Uterus (tissue), 4 donors: ENCODE data around the gene NXPH2. TPM values are rescaled to one million over a fixed set of nuclear protein-coding genes. Genes with fewer than 3 reads are reported as not detected.

Source experiments
- DNase-seq, 2 donors: peaks; one replicate each; pipeline ENCODE4 v3.0.0-alpha.2; 2019 to 2020
- H3K27ac ChIP-seq, 2 donors: fragments of 200-600 bp; sonication (generic); 1 replicate in 1 of 2; 2 replicates in 1 of 2; pipeline ENCODE4 v1.5.1; 2016 to 2018
- H3K27me3 ChIP-seq, 2 donors: fragments of 200-600 bp; sonication (generic); one replicate each; pipeline ENCODE4 v1.5.1; 2018 to 2019; ENCODE audit warnings: control low read depth in 1 of 2
- H3K36me3 ChIP-seq, 2 donors: fragments of 200-600 bp; sonication (generic); one replicate each; pipeline ENCODE4 v1.5.1; 2019; ENCODE audit warnings: control low read depth in 1 of 2
- H3K4me1 ChIP-seq, 2 donors: fragments of 200-600 bp; sonication (generic); one replicate each; pipeline ENCODE4 v1.5.1; 2018 to 2019; ENCODE audit warnings: control low read depth in 1 of 2
- H3K4me3 ChIP-seq, 2 donors: fragments of 200-600 bp; sonication (generic); 1 replicate in 1 of 2; 2 replicates in 1 of 2; pipeline ENCODE4 v1.5.1; 2018 to 2019; ENCODE audit warnings: mild to moderate bottlenecking in 1 of 2
- H3K9me3 ChIP-seq, 2 donors: fragments of 200-600 bp; sonication (generic); one replicate each; pipeline ENCODE4 v1.5.1; 2019; ENCODE audit warnings: control low read depth in 1 of 2
- CTCF ChIP-seq, 4 experiments: fragments of 200-600 bp in 2 of 4; fragments of 450-650 bp in 2 of 4; sonication (generic) in 2 of 4; IDR thresholded peaks; one replicate each; pipeline ENCODE4 v1.5.1; 2016 to 2019; ENCODE audit warnings: antibody characterized with exemption in 4 of 4, mild to moderate bottlenecking in 2 of 4, moderate library complexity in 1 of 4
- POLR2A ChIP-seq, 2 donors: fragments of 450-650 bp; IDR thresholded peaks; one replicate each; pipeline ENCODE4 v1.6.1; 2016; ENCODE audit warnings: antibody characterized with exemption in 2 of 2, mild to moderate bottlenecking in 1 of 2, moderate library complexity in 1 of 2
- intact Hi-C: fragments of 100-400 bp; cut with DNase I; formaldehyde crosslinking; loops from one replicate; pipeline ENCODE4 v1.15.1; 2023; ENCODE audit warnings: low total_unique reads
- total RNA-seq, 4 donors: library from RNA; depleted of rRNA in 3 of 4; stranded (reverse); fragments of >200 nt in 3 of 4; gene quantifications; one replicate each; pipeline versions ENCODE4 v1.1.0 to v1.2.4, GENCODE V29; 2014 to 2023
- donor health status: DM: yes; HTN: yes; CAD: no.

The NXPH2 gene
- total RNA-seq, 4 donors from 2014 or later: 1.2 TPM; not detected in 3

- H3K4me1 ChIP-seq: no peaks in the 10 kb centered on the region
- H3K27ac ChIP-seq: no peak overlapping the region
- intact Hi-C loops: no loop called here
- H3K4me3 ChIP-seq: no peak overlapping the region
- no peaks in the 10 kb centered on the region for H3K9me3 ChIP-seq
- TF ChIP-seq CTCF (IDR thresholded peaks at IDR 0.05) (no peak), POLR2A (IDR thresholded peaks at IDR 0.05) (no peak)
- no peaks in the 10 kb centered on the region for H3K27me3 ChIP-seq
- no peak for DNase-seq
- no peaks in the 10 kb centered on the region for H3K36me3 ChIP-seq
Observed at GRCh38 chr2:138713069-138713496, 67.1 kb downstream of the NXPH2 start.

GRCh38 chr2:138712212-138712979 is 67.8 kb downstream of the NXPH2 start:
- no peaks in the 10 kb centered on the region for H3K4me1 ChIP-seq
- no peak for DNase-seq
- no peaks in the 10 kb centered on the region for H3K36me3 ChIP-seq
- no peaks in the 10 kb centered on the region for H3K9me3 ChIP-seq
- intact Hi-C loops: no loop called here
- H3K27me3 ChIP-seq: no peaks in the 10 kb centered on the region
- no peak overlapping the region for H3K4me3 ChIP-seq
- no peak for TF ChIP-seq POLR2A (IDR thresholded peaks at IDR 0.05)
- TF ChIP-seq CTCF (IDR thresholded peaks at IDR 0.05): no peak
- H3K27ac ChIP-seq: no peak overlapping the region

- TF ChIP-seq POLR2A (IDR thresholded peaks at IDR 0.05) (no peak), CTCF (IDR thresholded peaks at IDR 0.05) (no peak)
- no peak for DNase-seq
- no peaks in the 10 kb centered on the region for H3K36me3 ChIP-seq
- H3K9me3 ChIP-seq: no peaks in the 10 kb centered on the region
- H3K4me1 ChIP-seq: no peaks in the 10 kb centered on the region
- H3K27me3 ChIP-seq: no peaks in the 10 kb centered on the region
- H3K4me3 ChIP-seq: no peak overlapping the region
- intact Hi-C loops: no loop called here
- H3K27ac ChIP-seq: no peak overlapping the region
Observed at GRCh38 chr2:138711812-138712211, 68.4 kb downstream of the NXPH2 start.

- no peaks in the 10 kb centered on the region for H3K9me3 ChIP-seq
- H3K4me1 ChIP-seq: no peaks in the 10 kb centered on the region
- H3K4me3 ChIP-seq: no peak overlapping the region
- no peaks in the 10 kb centered on the region for H3K27me3 ChIP-seq
- H3K36me3 ChIP-seq: no peaks in the 10 kb centered on the region
- DNase-seq: no peak
- TF ChIP-seq POLR2A (IDR thresholded peaks at IDR 0.05): no peak
- no peak for TF ChIP-seq CTCF (IDR thresholded peaks at IDR 0.05)
- no peak overlapping the region for H3K27ac ChIP-seq
- intact Hi-C loops: no loop called here
Observed at GRCh38 chr2:138708682-138709241, 71.4 kb downstream of the NXPH2 start.

- no peak for DNase-seq
- H3K27ac ChIP-seq: no peak overlapping the region
Observed at GRCh38 chr2:138707392-138708074, 72.7 kb downstream of the NXPH2 start.

More at GRCh38 chr2:138707392-138708074, 72.7 kb downstream of the NXPH2 start:
- intact Hi-C loops: no loop called here
- H3K27me3 ChIP-seq: no peaks in the 10 kb centered on the region
- no peaks in the 10 kb centered on the region for H3K4me1 ChIP-seq
- no peak overlapping the region for H3K4me3 ChIP-seq
- no peaks in the 10 kb centered on the region for H3K36me3 ChIP-seq
- H3K9me3 ChIP-seq: no peaks in the 10 kb centered on the region
- no peak for TF ChIP-seq CTCF (IDR thresholded peaks at IDR 0.05)
- no peak for TF ChIP-seq POLR2A (IDR thresholded peaks at IDR 0.05)
